Measurements from ENCODE around the gene RXFP3. TPM values are rescaled to one million over a fixed set of nuclear protein-coding genes. Genes with fewer than 3 reads are reported as not detected.
"Not testable (repeated sequence)": the region's sequence is repeated elsewhere in the genome, so short reads cannot be mapped to it uniquely, and the experiment has no call there.

Gene RXFP3
- total RNA-seq, 1 experiment from 2014 or later: not detected

- DNase-seq (ENCODE audit: extremely low read depth, low read depth): no peak
These were observed 2.4 kb upstream of the RXFP3 start for GRCh38 chr5:33933723-33934169.

DNA sequence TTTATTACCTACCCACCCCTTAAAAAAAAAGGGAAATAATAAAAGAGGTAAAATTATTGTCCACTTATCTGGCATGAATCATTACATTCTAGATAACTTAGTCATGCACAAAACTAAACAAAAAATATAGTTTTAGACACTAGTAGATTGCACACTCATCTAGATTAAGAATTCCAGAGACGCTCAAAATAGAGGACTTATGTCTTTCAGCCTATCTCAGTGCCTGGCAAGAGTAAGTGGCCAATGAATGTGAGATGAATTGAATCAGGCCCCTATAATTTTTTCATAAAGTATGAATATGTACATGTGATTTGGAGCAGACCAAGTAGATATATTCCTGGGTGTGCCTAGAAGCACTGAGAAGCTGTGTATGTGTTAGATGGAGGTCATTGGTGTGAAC is 2.0 kb upstream of the RXFP3 start:
- DNase-seq (ENCODE audit: extremely low read depth, low read depth): no peak

GRCh38 chr5:33936004-33936380 is 194 bp upstream of the RXFP3 start:
- DNase-seq (ENCODE audit: extremely low read depth, low read depth): peak; percentile 7

DNA sequence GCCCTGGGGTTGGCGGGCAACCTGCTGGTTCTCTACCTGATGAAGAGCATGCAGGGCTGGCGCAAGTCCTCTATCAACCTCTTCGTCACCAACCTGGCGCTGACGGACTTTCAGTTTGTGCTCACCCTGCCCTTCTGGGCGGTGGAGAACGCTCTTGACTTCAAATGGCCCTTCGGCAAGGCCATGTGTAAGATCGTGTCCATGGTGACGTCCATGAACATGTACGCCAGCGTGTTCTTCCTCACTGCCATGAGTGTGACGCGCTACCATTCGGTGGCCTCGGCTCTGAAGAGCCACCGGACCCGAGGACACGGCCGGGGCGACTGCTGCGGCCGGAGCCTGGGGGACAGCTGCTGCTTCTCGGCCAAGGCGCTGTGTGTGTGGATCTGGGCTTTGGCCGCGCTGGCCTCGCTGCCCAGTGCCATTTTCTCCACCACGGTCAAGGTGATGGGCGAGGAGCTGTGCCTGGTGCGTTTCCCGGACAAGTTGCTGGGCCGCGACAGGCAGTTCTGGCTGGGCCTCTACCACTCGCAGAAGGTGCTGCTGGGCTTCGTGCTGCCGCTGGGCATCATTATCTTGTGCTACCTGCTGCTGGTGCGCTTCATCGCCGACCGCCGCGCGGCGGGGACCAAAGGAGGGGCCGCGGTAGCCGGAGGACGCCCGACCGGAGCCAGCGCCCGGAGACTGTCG is 976 bp downstream of the RXFP3 start:
- DNase-seq (ENCODE audit: extremely low read depth, low read depth): no peak

DNA sequence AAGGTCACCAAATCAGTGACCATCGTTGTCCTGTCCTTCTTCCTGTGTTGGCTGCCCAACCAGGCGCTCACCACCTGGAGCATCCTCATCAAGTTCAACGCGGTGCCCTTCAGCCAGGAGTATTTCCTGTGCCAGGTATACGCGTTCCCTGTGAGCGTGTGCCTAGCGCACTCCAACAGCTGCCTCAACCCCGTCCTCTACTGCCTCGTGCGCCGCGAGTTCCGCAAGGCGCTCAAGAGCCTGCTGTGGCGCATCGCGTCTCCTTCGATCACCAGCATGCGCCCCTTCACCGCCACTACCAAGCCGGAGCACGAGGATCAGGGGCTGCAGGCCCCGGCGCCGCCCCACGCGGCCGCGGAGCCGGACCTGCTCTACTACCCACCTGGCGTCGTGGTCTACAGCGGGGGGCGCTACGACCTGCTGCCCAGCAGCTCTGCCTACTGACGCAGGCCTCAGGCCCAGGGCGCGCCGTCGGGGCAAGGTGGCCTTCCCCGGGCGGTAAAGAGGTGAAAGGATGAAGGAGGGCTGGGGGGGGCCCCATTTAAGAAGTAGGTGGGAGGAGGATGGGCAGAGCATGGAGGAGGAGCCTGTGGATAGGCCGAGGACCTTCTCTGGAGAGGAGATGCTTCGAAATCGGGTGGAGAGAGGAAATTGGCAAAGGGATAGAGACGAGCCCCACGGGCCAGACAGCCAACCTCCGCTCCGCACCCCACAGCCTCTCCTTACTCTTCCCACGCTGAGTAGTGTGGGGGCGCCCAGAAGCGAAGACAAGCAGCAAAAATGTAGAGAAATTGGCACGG is 1.7 kb downstream of the RXFP3 start:
- no peak for DNase-seq (ENCODE audit: extremely low read depth, low read depth)

DNA sequence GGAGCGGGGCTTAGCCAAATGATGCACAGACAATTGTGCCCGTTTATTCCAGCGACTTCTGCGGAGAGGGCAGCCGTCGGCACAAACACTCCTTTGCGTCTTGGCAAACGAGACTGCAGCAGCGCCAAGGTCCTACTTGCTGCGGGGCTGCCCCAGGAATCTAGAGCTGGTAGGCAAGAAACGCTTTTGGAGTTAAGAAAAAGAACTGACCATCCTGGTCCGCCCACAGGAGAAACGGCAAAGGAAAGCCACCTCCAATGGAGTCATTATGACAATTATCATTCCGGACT is 2.3 kb downstream of the RXFP3 start:
- no peak for DNase-seq (ENCODE audit: extremely low read depth, low read depth)

- DNase-seq (ENCODE audit: extremely low read depth, low read depth): no peak
These were observed 2.7 kb downstream of the RXFP3 start for GRCh38 chr5:33938881-33939280.

- DNase-seq (ENCODE audit: extremely low read depth, low read depth): no peak
These were observed 3.5 kb downstream of the RXFP3 start for GRCh38 chr5:33939556-33940262.

DNA sequence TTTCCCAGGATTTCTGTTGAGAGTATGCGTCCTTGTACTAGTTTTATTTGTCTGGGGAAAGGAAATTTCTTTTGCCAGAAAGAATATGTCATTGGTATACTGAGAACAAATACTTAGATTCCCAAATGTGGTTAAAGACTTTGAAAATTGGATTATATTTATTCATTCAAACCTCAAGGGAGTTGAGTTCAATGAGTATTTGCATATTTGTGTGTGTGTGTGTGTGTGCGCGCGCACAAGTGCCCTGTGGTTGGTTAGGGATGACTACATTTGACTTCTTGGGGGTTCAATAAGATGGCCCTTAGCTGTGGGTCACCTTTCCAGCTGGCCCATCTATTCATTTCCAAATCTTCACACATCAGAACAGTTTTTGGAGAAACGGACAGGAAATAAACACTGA is 4.9 kb downstream of the RXFP3 start:
- no peak for DNase-seq (ENCODE audit: extremely low read depth, low read depth)

- no peak for DNase-seq (ENCODE audit: extremely low read depth, low read depth)
These were observed 8.5 kb downstream of the RXFP3 start for GRCh38 chr5:33944543-33945132.

- DNase-seq (ENCODE audit: extremely low read depth, low read depth): not testable (repeated sequence)
These were observed 16.0 kb downstream of the RXFP3 start for GRCh38 chr5:33952175-33952574.

DNA sequence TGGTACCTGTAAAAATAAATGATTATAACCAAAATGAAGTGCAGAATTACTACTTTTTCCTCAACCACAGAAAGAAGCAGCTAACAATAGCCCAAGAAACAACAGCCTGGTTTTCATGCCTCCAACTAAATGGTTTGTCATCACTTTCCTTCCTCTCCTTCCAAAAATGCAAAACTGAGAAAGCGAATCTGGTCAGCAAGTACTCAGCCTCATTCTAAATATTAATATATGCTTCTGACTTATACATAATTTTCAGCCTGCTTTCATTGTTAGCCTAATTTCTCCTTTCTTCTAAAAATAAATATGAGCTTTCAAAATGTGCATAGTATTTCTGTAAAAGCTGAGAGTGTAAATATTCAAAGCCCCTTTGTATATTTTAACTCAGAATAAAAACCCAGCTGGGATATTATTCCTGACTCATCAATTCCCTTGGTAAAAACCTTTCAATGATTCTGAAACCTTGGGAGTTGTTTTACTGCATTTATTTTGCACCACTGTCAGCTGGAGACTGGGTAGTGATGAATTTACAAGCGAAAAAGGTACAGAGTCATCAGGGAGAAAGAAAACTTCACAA is 21.5 kb downstream of the RXFP3 start:
- DNase-seq (ENCODE audit: extremely low read depth, low read depth): no peak

DNA sequence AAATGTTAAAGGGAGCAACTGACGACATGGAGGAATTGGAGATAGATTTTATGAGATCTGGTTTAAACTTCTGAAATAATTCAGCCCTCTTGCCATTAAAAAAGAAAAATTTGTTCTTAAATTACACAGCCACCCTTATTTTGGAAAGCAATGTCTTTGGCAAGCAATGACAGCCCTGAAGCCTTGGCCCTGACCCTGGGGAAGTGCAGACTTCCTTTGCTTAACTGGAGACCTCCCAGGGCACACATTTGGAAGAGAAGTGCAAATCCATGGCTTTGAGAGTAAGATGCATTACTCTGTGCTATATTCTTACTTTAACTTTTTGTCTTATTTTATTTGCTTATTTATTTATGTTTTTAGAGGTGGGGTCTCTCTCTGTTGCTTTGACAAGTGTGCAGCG is 22.0 kb downstream of the RXFP3 start:
- no peak for DNase-seq (ENCODE audit: extremely low read depth, low read depth)

GRCh38 chr5:33964132-33964700 is 28.0 kb downstream of the RXFP3 start:
- no peak for DNase-seq (ENCODE audit: extremely low read depth, low read depth)

- no peak for DNase-seq (ENCODE audit: extremely low read depth, low read depth)
These were observed 30.6 kb downstream of the RXFP3 start for GRCh38 chr5:33966805-33967204.

DNA sequence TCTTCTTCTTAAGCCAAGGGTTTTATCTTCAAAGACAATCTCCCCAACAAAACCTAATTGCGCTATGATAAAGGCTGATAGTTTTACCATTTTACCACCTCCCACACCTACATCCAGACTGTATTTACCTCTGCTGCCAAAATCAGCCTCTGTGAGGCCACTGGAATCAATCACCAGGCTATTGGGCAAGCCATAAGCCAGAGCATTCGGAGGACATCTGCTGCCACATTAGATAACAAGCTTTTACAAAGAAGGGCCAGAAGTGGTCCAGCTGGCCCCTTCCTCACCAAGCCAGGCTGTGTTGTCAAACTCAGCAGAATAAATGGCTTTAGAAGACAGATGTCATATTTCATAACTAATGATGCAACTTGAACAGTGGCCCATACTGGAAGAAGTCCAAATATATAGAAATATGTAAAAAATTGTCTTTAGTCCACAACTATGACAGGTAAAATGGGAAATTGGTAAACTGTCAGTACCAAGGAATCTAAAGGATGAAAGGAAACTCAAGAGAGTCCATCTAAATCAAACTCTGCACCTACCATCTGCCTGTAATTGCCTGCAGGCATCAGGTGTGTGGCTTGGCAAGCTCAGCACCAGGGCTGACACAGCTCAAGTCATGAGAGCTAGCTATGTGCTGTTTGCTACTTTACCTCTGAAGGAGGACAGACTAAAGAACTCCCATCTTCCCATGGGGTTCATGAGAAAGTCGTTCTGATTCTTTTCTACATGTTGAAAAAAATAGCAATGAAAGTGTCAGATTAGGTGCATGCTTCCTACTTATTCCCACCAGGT is 32.2 kb downstream of the RXFP3 start:
- no peak for DNase-seq (ENCODE audit: extremely low read depth, low read depth)

GRCh38 chr5:33969572-33970452 is 33.6 kb downstream of the RXFP3 start:
- DNase-seq (ENCODE audit: extremely low read depth, low read depth): peak; percentile 20

GRCh38 chr5:33973271-33973670 is 37.1 kb downstream of the RXFP3 start:
- no peak for DNase-seq (ENCODE audit: extremely low read depth, low read depth)

- no peak for DNase-seq (ENCODE audit: extremely low read depth, low read depth)
These were observed 39.7 kb downstream of the RXFP3 start for GRCh38 chr5:33975852-33976251.
